Muscle of back (tissue), 11 donors: ENCODE results near the gene UNC13D. TPM values are rescaled to one million over a fixed set of nuclear protein-coding genes. Genes with fewer than 3 reads are reported as not detected.
A peak's percentile ranks its signal among the peaks of the same experiment; 100 is the strongest.
"Not testable (repeated sequence)": the region's sequence is repeated elsewhere in the genome, so short reads cannot be mapped to it uniquely, and the experiment has no call there.

Experiments used
- DNase-seq, 3 donors: peaks; one replicate each; pipeline versions ENCODE4 v3.0.0 to v3.0.0-alpha.2; 2013
- polyA plus RNA-seq, 10 donors: library from polyadenylated mRNA; unstranded; fragments of 120-200 nt; gene quantifications; one replicate each; pipeline ENCODE4 v1.2.1, GENCODE V29; 2013; ENCODE audit not compliant: insufficient read length in 10 of 10

Gene UNC13D
- polyA plus RNA-seq, 10 donors = 2.5 to 6.8 (median 4.3) TPM

DNA sequence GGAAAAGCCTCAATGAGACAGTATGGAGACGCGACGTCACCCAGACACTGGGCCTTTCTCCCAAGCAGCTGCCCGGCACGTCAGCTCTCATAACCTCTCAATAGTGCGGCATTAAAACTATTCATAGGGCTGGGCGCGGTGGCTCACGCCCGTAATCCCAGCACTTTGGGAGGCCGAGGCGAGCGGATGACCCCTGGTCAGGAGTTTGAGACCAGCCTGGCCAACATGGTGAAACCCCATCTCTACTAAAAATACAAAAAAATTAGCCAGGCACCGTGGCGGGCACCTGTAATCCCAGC is 7.4 kb upstream of the UNC13D start:
- DNase-seq = not testable (repeated sequence)

DNA sequence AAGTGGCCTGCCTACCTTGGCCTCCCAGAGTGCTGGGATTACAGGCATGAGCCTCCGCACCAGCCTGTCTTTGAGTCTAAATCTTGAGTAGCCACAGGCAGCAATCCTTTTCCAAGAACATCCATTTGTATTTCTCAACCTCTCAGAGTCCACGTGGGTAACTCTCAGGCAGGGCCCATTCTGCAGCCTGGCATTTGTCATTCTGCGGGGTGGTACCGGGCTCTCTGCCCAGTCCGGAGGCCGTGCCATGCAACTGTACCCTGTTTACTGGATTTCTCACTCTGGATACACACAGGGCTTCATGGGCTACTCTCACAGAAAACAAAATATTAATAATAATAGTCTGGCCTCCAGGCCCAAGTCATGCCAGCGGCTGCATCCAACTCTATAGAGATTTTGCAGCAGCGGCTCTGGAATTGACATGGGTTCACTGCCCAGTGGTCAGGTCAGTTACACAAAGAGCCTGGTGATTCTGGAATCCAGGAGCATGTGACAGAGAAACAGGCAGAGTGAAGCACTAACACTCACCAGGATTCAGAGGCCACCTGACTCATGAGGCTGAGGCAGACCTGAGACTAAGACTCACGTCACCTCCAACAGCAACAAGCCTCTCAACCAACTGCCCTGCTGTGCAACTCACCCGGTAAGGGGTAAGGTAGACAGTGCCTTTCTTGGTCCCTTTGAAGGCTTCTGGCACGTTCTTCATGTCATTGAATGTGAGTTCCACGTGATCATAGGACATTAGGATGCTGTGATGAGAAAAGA is 6.9 kb upstream of the UNC13D start:
- DNase-seq = no peak

GRCh38 chr17:75849724-75850123 is 5.5 kb upstream of the UNC13D start:
- no peak for DNase-seq

GRCh38 chr17:75849279-75849646 is 5.1 kb upstream of the UNC13D start:
- no peak for DNase-seq

GRCh38 chr17:75848523-75849278 is 4.5 kb upstream of the UNC13D start:
- no peak for DNase-seq

DNA sequence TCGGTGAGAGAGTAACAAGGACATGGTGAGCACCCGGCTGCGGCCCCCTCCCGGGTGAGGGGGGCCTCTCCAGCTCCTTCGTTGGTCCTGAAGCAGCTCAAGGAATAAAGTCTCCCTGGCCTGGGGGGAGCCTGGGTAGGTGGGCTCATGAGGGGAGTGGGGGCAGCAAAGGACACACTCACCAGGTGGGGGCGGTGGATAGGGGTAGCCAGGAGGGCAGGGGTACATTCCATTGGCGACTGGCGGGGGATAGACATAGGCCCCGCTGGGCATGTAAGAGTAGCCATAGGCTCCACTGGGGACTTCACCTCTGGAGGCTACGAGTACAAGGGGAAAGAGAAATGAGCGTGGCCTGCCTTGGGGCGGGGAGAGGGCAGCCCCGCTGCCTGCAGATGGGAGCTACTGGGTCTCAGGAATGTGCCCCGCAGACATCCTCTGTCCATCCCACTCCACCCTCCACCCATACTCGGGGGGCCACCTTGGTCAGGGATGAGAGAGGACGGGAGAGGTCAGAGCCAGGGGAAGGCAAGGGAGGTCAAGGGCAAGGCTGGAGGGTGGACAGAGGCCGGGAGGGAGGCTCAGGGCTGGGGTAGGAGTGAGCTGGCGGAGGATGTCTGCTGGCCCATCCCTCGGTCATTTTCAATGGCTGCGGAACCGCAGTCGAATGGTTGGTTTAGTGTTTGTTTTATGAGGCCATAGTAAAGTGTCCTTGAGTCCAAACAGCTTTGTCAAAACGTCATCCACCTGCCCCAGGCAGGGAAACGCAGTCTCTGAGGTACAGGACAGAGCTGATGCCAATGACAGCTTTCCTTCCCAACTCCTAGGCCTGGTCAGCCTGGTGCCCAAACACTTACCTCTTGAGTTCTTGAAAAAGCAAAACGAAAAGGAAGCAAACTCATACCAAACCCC is 3.7 kb upstream of the UNC13D start:
- DNase-seq = no peak

DNA sequence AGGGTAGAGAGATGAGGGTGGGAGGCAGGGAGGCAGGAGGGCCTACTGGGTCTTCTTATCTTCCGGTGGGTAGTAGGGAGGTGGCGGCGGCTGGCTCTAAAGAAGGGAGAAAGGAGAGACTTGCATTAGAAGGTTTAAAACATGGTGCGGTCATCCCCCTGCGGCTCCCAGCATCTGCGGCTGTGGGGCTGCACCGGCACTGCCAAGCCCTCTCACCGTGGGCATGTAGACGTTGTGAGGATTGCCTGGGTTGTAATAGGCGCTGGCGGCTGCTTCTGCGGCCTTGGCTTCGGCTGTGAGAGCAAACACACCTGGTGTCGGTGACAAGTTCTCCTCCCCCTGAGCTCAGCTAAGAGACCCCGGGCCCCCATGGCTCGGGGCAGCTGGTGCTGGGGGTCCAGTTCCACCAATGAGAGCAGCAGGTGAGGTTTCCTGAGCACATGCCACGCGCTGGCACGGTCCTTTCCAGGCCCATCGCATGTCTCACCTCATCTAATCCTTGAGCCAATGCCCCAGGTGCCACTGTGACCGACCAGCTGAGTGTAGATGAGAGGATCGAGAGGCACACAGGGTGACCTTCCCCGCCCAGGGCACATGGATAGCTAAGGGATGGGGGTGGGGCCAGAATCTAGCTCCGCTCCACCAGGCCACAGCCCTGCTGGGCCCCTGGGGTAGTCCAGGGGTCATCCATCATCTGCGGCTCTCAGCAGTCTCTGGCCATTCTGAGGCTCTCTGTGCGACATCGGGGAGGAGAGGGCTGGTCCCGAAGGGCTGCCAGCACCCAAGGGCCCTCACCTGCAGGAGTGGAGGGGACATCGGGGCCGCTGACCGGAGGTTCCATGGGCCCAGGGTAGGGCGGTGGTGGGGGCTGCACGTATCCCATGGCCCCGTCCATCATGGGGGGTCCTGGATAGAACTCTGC is 2.7 kb upstream of the UNC13D start:
- no peak for DNase-seq

- DNase-seq = no peak
These were observed 1.9 kb upstream of the UNC13D start for GRCh38 chr17:75845933-75846691.

GRCh38 chr17:75845058-75845711 is 981 bp upstream of the UNC13D start:
- DNase-seq = peak in 1 of 3 donors; percentile 67

DNA sequence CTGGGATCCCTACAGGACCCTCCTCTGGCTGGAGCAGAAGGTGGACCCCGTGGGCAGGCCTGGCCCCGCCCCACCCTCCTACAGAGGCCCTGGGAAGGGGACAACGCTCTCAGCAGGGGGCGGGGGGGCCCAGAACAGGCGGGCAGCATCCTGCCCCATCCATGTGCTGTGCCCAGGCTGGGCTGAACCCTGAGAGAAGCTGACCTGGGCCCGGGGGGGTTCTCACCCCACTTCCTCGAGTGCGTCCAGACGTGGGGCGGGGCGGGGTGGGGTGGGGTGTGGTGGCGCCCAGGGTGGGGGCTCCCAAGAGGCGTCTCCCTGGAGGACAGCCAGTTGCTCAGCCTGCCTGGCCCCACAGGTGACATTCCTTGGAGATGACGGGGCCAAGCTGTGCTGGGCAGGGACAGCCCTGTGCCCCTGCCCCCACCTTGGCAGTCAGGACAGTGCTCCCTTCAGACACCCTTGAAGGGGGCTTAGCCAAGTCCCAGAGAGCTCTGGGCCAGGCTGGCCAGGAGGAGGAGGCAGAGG is 390 bp upstream of the UNC13D start:
- no peak for DNase-seq

- no peak for DNase-seq
These were observed 1.1 kb downstream of the UNC13D start for GRCh38 chr17:75842963-75843576.

- no peak for DNase-seq
These were observed 1.8 kb downstream of the UNC13D start for GRCh38 chr17:75842411-75842810.

DNA sequence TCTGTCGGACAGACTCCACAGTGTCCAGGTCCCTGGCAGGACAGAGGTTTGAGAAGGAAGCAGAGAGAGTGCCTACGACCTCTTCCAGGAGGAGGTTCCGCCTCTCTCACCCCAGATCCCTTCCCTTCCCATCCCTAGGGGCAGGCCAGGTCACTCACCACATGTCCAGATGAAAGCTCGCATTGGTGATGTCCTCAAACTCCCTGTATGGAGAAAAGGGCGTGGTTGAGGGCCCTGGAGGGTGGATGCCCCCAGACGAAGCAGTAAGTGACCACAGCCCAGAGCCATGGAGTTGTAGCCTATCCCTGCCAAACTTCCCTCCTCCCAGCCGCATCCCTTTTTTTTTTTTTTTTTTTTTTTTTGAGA is 3.4 kb downstream of the UNC13D start:
- DNase-seq = no peak

- DNase-seq = no peak
These were observed 4.0 kb downstream of the UNC13D start for GRCh38 chr17:75839942-75840798.

- no peak for DNase-seq
These were observed 5.8 kb downstream of the UNC13D start for GRCh38 chr17:75838410-75838809.

DNA sequence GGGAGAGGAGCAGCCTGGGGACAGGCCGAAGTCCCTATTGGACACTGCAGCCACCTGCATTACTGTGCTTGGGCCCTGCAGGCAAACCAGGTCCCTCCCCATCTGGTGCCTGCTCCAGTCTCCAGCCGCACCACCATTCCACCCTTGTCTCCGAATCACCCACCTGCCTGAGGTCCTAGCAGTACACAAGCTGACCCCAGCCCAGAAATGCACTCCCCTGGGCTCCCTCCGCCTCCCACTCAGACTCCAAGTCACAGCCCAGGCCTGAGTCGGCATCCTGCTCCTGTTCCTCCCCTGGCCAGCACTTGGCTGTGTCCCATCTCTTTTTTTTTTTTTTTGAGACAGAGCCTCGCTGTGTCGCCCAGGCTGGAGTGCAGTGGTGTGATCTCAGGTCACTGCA is 6.3 kb downstream of the UNC13D start:
- no peak for DNase-seq

DNA sequence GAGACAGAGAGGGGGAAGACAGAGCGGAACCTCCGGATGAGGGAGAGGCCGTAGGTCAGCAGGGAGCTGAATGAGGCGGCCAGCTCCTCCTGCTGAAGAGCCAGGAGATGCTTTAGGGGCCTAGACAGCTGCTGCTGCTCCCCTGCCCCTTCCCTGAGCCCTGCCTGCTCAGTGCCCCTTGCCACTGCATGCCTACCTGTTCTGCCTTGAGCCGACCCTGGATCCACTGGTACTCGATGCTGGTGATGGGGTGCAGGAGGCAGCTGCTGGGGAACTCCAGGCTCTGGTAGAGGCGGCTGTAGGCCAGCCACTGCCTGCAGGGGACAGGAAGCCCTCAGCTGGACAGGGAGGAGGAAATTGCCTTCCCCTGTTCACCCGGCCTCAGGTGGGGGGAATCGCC is 7.6 kb downstream of the UNC13D start:
- no peak for DNase-seq

DNA sequence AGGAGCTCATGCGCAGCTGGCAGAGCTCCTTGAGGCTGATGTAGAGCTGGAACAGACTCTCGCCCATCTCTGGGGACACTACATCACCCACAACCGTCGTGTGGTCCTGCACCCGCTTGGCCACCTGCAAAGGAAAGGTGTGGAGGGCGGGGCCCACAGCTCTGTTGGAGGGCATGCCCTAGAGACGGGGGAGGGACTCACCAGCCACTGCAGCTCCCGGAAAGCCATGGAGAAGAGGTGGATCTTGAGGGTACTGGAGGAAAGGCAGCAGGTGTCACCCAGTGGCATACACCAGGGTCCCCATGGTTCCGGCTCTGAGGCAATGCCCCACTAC is 8.6 kb downstream of the UNC13D start:
- no peak for DNase-seq
